ENCODE measurements around the gene SLC16A6. TPM values are rescaled to one million over a fixed set of nuclear protein-coding genes. Genes with fewer than 3 reads are reported as not detected.
"Not testable (repeated sequence)": the region's sequence is repeated elsewhere in the genome, so short reads cannot be mapped to it uniquely, and the experiment has no call there.

Gene SLC16A6
- total RNA-seq, 1 donor from 2014 or later = 11.0 TPM

GRCh38 chr17:68255731-68256538 is 35.0 kb downstream of the SLC16A6 start:
- Mint-ChIP-seq H3K27ac (peak overlapping the region; percentile 89), H3K27me3 (no peaks in the 10 kb centered on the region), H3K36me3 (ENCODE audit: low read depth) (peaks cover 57% of the 10 kb centered on the region), H3K4me3 (peak overlapping the region; percentile 16), H3K4me1 (peaks cover 83% of the 10 kb centered on the region), H3K9me3 (no peaks in the 10 kb centered on the region)
- no peak for TF ChIP-seq CTCF (IDR thresholded peaks at IDR 0.05)
- ATAC-seq (ENCODE audit: low read depth) (no peak), DNase-seq (no peak)
- intact Hi-C loops (cut with micrococcal nuclease) = loop anchor here (1.0 kb wide), 1 partner anchor 51 kb away; no protein-coding TSS in a partner anchor
- ChIA-PET CTCF (no interaction called here), POLR2A (interaction anchor here (0.6 to 2.8 kb wide), 8 partner anchors 8 to 397 kb away, joined by 3 to 22 read pairs (median 10); partner anchors contain the start of genes AMZ2, ARSG, SLC16A6 and WIPI1)

- CTCF ChIA-PET = no interaction called here
These were observed 35.8 kb downstream of the SLC16A6 start for GRCh38 chr17:68255151-68255550.

DNA sequence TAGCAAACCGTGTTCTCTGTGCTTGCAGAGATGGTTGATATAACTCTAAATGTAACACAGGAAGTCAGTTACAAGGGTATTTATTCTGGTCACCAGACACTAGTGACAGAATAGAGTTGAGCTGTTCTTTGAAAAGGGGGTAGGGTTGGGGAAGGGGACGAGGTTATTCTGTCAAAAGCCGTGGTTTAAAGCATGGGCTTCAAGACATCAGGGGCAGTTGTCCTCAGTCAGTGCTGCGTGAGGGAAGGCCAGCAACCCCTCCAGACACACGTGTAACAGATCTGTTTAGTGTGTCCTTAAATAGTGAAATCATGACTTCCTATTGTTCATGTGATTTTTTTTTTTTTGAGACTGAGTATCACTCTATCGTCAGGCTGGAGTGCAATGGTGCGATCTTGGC is 37.5 kb downstream of the SLC16A6 start:
- H3K4me3 Mint-ChIP-seq; H3K9me3 Mint-ChIP-seq; DNase-seq; intact Hi-C loops (cut with micrococcal nuclease); CTCF ChIA-PET; H3K27me3 Mint-ChIP-seq: not testable (repeated sequence)
- ATAC-seq (ENCODE audit: low read depth) = peak; percentile 25
- POLR2A ChIA-PET = interaction anchor here (0.7 to 2.8 kb wide), 3 partner anchors 38 to 205 kb away, joined by 3 to 15 read pairs (median 4); partner anchors contain the start of genes ARSG and SLC16A6
- Mint-ChIP-seq H3K4me1 (peaks cover 88% of the 10 kb centered on the region), H3K36me3 (ENCODE audit: low read depth) (peaks cover 64% of the 10 kb centered on the region), H3K27ac (peak overlapping the region; percentile 89)

More at GRCh38 chr17:68255151-68255550, 35.8 kb downstream of the SLC16A6 start:
- DNase-seq = no peak
- peaks cover 64% of the 10 kb centered on the region for H3K36me3 Mint-ChIP-seq (ENCODE audit: low read depth)
- H3K27ac Mint-ChIP-seq = peak overlapping the region; percentile 89
- POLR2A ChIA-PET = interaction anchor here (0.7 to 2.8 kb wide), 4 partner anchors 8 to 49 kb away, joined by 4 to 22 read pairs (median 14); partner anchors contain the start of genes AMZ2, ARSG and SLC16A6
- H3K27me3 Mint-ChIP-seq = no peaks in the 10 kb centered on the region
- intact Hi-C loops (cut with micrococcal nuclease) = no loop called here
- H3K4me3 Mint-ChIP-seq = no peak overlapping the region
- peaks cover 85% of the 10 kb centered on the region for H3K4me1 Mint-ChIP-seq
- ATAC-seq (ENCODE audit: low read depth) = no peak
- H3K9me3 Mint-ChIP-seq = no peaks in the 10 kb centered on the region
- TF ChIP-seq CTCF (IDR thresholded peaks at IDR 0.05) = no peak

DNA sequence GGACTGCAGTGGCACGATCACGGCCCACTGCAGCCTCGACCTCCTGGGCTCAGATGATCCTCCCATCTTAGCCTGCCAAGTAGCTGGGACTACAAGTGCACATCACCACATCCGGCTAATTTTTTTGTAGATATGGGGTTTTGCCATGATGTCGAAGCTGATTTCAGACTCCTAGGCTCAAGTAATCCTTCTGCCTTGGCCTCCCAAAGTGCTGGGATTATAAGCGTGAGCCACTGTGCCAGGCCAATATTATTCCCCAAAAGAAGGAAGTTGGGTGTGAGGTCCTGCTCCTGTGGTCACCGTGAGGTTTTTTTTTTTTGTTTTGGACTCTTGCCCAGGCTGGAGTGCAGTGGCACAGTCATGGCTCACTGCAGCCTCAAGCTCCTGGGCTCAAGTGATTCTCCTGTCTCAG is 41.6 kb downstream of the SLC16A6 start:
- Mint-ChIP-seq H3K4me1 (peaks cover 68% of the 10 kb centered on the region), H3K27me3 (no peaks in the 10 kb centered on the region), H3K4me3 (peak overlapping the region; percentile 92), H3K9me3 (no peaks in the 10 kb centered on the region), H3K27ac (peak overlapping the region; percentile 95), H3K36me3 (ENCODE audit: low read depth) (peaks cover 39% of the 10 kb centered on the region)
- ChIA-PET POLR2A (interaction anchor here (0.6 to 6.2 kb wide), 14 partner anchors 10 to 253 kb away, joined by 3 to 285 read pairs (median 34); partner anchors contain the start of genes ARSG, SLC16A6 and WIPI1), CTCF (interaction anchor here (0.6 to 3.0 kb wide), 5 partner anchors 9 to 76 kb away, joined by 3 to 14 read pairs (median 6); no protein-coding TSS in a partner anchor)
- intact Hi-C loops (cut with micrococcal nuclease) = loop anchor here (2.0 to 5.0 kb wide), 3 partner anchors 77 to 432 kb away; partner anchors contain the start of gene PRKAR1A
- DNase-seq (no peak), ATAC-seq (ENCODE audit: low read depth) (no peak)
- TF ChIP-seq CTCF (IDR thresholded peaks at IDR 0.05) = no peak

DNA sequence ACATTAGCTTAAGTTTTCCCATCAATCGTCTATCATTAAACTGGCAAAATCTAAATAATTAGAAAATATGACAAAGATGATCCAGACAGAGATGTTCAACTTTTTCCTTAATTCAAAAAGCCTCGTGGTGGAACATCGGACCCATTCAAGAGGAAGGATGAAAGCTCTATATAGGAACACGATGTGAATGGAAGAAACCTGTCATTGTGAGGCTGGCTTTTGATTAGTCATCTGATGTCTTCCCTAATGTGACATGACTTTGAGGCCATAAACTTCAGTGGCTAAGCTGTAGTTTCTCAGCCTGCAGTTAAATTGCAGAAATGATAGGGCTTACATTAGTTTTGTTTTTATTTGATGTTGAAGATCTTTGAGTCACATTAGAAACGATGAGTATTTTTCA is 42.0 kb downstream of the SLC16A6 start:
- ChIA-PET POLR2A (interaction anchor here (0.6 to 6.2 kb wide), 15 partner anchors 11 to 253 kb away, joined by 3 to 285 read pairs (median 31); partner anchors contain the start of genes ARSG, SLC16A6 and WIPI1), CTCF (interaction anchor here (1.0 to 3.0 kb wide), 7 partner anchors 10 to 150 kb away, joined by 3 to 15 read pairs (median 6); no protein-coding TSS in a partner anchor)
- TF ChIP-seq CTCF (IDR thresholded peaks at IDR 0.05) = no peak
- ATAC-seq (ENCODE audit: low read depth) (no peak), DNase-seq (no peak)
- H3K9me3 Mint-ChIP-seq = no peaks in the 10 kb centered on the region
- H3K27ac Mint-ChIP-seq = peak overlapping the region; percentile 95
- peak overlapping the region; percentile 92 for H3K4me3 Mint-ChIP-seq
- intact Hi-C loops (cut with micrococcal nuclease) = loop anchor here (1.0 to 5.0 kb wide), 5 partner anchors 9 to 432 kb away; partner anchors contain the start of genes PRKAR1A and WIPI1
- peaks cover 34% of the 10 kb centered on the region for H3K36me3 Mint-ChIP-seq (ENCODE audit: low read depth)
- H3K27me3 Mint-ChIP-seq = no peaks in the 10 kb centered on the region
- H3K4me1 Mint-ChIP-seq = peaks cover 64% of the 10 kb centered on the region
